Activated CD8-positive, alpha-beta T cell treated with anti-CD3 and anti-CD28 coated beads for 36 hours (primary cell): ENCODE measurements around the gene LMO1. TPM values are rescaled to one million over a fixed set of nuclear protein-coding genes. Genes with fewer than 3 reads are reported as not detected.

ENCODE experiments used
- ATAC-seq: fragments of 200-7000 bp; cut with Tn5 transposase; one replicate; pipeline ENCODE4 v1.10.0; 2021; ENCODE audit warnings: mild to moderate bottlenecking, moderate library complexity
- CTCF ChIA-PET: fragments of 350-600 bp; sonication (Branson Sonifier 250); formaldehyde crosslinking; loops from one replicate; lab custom pipeline; 2021; ENCODE audit warnings: antibody characterized with exemption; lab: Charles Lee
- POLR2A ChIA-PET: fragments of 350-600 bp; sonication (Branson Sonifier 250); formaldehyde crosslinking; loops from one replicate; lab custom pipeline; 2021; ENCODE audit warnings: antibody characterized with exemption; lab: Charles Lee
- DNase-seq: peaks from one replicate; pipeline ENCODE4 v3.0.0-alpha.2; 2020
- H3K27ac Mint-ChIP-seq: one replicate; pipeline ENCODE4 v1.8.0; 2021; ENCODE audit warnings: mild to moderate bottlenecking, mixed read lengths
- H3K27me3 Mint-ChIP-seq: one replicate; pipeline ENCODE4 v1.8.0; 2021; ENCODE audit warnings: mixed read lengths
- H3K36me3 Mint-ChIP-seq: one replicate; pipeline ENCODE4 v1.8.0; 2021; ENCODE audit warnings: low read depth, mixed read lengths
- H3K4me1 Mint-ChIP-seq: one replicate; pipeline ENCODE4 v1.8.0; 2021; ENCODE audit warnings: low read depth, mixed read lengths
- H3K4me3 Mint-ChIP-seq: one replicate; pipeline ENCODE4 v1.8.0; 2021; ENCODE audit warnings: mild to moderate bottlenecking, moderate library complexity, mixed read lengths
- H3K9me3 Mint-ChIP-seq: one replicate; pipeline ENCODE4 v1.8.0; 2021; ENCODE audit warnings: mixed read lengths
- CTCF ChIP-seq: fragments of 200-600 bp; IDR thresholded peaks from one replicate; pipeline ENCODE4 v1.8.0; 2022; ENCODE audit warnings: antibody characterized with exemption, mild to moderate bottlenecking
- intact Hi-C: fragments of 100-400 bp; cut with micrococcal nuclease; formaldehyde crosslinking; loops from one replicate; pipeline ENCODE4 v1.10.0; 2022
- total RNA-seq, 2 experiments: library from RNA; stranded (reverse); gene quantifications; one replicate each; pipeline ENCODE4 v1.2.3, GENCODE V29; 2021

The LMO1 gene
- total RNA-seq, 2 experiments from 2014 or later, result not detected

GRCh38 chr11:8257003-8257664 is 6.5 kb downstream of the LMO1 start:
- no peaks in the 10 kb centered on the region for H3K4me1 Mint-ChIP-seq
- no peak overlapping the region for H3K27ac Mint-ChIP-seq
- DNase-seq, result no peak
- peaks cover 24% of the 10 kb centered on the region for H3K27me3 Mint-ChIP-seq
- no peaks in the 10 kb centered on the region for H3K9me3 Mint-ChIP-seq
- H3K4me3 Mint-ChIP-seq, result no peak overlapping the region
- CTCF ChIA-PET, result no interaction called here
- intact Hi-C loops, result no loop called here
- TF ChIP-seq CTCF, result no peak
- POLR2A ChIA-PET, result no interaction called here
- no peak for ATAC-seq
- no peaks in the 10 kb centered on the region for H3K36me3 Mint-ChIP-seq

- no peak for ATAC-seq
- Mint-ChIP-seq H3K4me3 (no peak overlapping the region), H3K9me3 (no peaks in the 10 kb centered on the region), H3K4me1 (no peaks in the 10 kb centered on the region), H3K36me3 (no peaks in the 10 kb centered on the region), H3K27me3 (peaks cover 17% of the 10 kb centered on the region), H3K27ac (no peak overlapping the region)
- ChIA-PET CTCF (interaction anchor here (1.0 to 4.6 kb wide), 2 partner anchors 7 to 9 kb away, joined by 5 to 29 read pairs; partner anchors contain the start of gene LMO1), POLR2A (no interaction called here)
- intact Hi-C loops, result no loop called here
- no peak for TF ChIP-seq CTCF
- no peak for DNase-seq
These were observed 7.2 kb downstream of the LMO1 start for GRCh38 chr11:8256271-8257002.

- no peak for ATAC-seq
- TF ChIP-seq CTCF, result no peak
- intact Hi-C loops, result no loop called here
- H3K36me3 Mint-ChIP-seq, result no peaks in the 10 kb centered on the region
- H3K27me3 Mint-ChIP-seq, result no peaks in the 10 kb centered on the region
- no peaks in the 10 kb centered on the region for H3K4me1 Mint-ChIP-seq
- ChIA-PET POLR2A (no interaction called here), CTCF (interaction anchor here (1.3 to 4.6 kb wide), 2 partner anchors 10 to 313 kb away, joined by 4 to 29 read pairs; partner anchors contain the start of gene LMO1)
- H3K4me3 Mint-ChIP-seq, result no peak overlapping the region
- no peak overlapping the region for H3K27ac Mint-ChIP-seq
- DNase-seq, result no peak
- H3K9me3 Mint-ChIP-seq, result no peaks in the 10 kb centered on the region
These were observed 10.1 kb downstream of the LMO1 start for GRCh38 chr11:8253566-8253965.

- ChIA-PET POLR2A (no interaction called here), CTCF (interaction anchor here (4.6 kb wide), 1 partner anchor 10 kb away, joined by 29 read pairs; the partner anchor contains the start of gene LMO1)
- Mint-ChIP-seq H3K4me1 (no peaks in the 10 kb centered on the region), H3K9me3 (no peaks in the 10 kb centered on the region), H3K36me3 (no peaks in the 10 kb centered on the region), H3K4me3 (no peak overlapping the region), H3K27ac (no peak overlapping the region), H3K27me3 (no peaks in the 10 kb centered on the region)
- intact Hi-C loops, result no loop called here
- ATAC-seq (no peak), DNase-seq (no peak)
- TF ChIP-seq CTCF, result no peak
These were observed 10.7 kb downstream of the LMO1 start for GRCh38 chr11:8252946-8253345.

GRCh38 chr11:8252388-8252787 is 11.3 kb downstream of the LMO1 start:
- no peak for DNase-seq
- POLR2A ChIA-PET, result no interaction called here
- CTCF ChIA-PET, result interaction anchor here (4.6 kb wide), 1 partner anchor 11 kb away, joined by 29 read pairs; the partner anchor contains the start of gene LMO1

More at GRCh38 chr11:8252388-8252787, 11.3 kb downstream of the LMO1 start:
- intact Hi-C loops, result no loop called here
- Mint-ChIP-seq H3K36me3 (no peaks in the 10 kb centered on the region), H3K9me3 (no peaks in the 10 kb centered on the region), H3K4me3 (no peak overlapping the region), H3K27ac (no peak overlapping the region), H3K27me3 (no peaks in the 10 kb centered on the region), H3K4me1 (no peaks in the 10 kb centered on the region)
- no peak for TF ChIP-seq CTCF
- no peak for ATAC-seq
